ENCODE data around the gene C1orf159.

GRCh38 chr1:1068517-1069055 lies 47.3 kb downstream of the C1orf159 start:
- TF ChIP-seq TAF1 (IDR thresholded peaks at IDR 0.05; ENCODE audit: low read depth) (no peak), POLR2AphosphoS5 (IDR thresholded peaks at IDR 0.05) (no peak), SMC3 (conservative IDR thresholded peaks at IDR 0.05; ENCODE audit: poor library complexity) (no peak), EP300 (conservative IDR thresholded peaks at IDR 0.05; ENCODE audit: poor library complexity, severe bottlenecking) (no peak), EZH2 (IDR thresholded peaks at IDR 0.05; ENCODE audit: borderline replicate concordance, insufficient read depth, low read length, poor library complexity, severe bottlenecking) (no peak), RAD21 (conservative IDR thresholded peaks at IDR 0.05) (no peak), MXI1 (conservative IDR thresholded peaks at IDR 0.05; ENCODE audit: poor library complexity, severe bottlenecking) (no peak)
- TF ChIP-seq, protein P1, sequence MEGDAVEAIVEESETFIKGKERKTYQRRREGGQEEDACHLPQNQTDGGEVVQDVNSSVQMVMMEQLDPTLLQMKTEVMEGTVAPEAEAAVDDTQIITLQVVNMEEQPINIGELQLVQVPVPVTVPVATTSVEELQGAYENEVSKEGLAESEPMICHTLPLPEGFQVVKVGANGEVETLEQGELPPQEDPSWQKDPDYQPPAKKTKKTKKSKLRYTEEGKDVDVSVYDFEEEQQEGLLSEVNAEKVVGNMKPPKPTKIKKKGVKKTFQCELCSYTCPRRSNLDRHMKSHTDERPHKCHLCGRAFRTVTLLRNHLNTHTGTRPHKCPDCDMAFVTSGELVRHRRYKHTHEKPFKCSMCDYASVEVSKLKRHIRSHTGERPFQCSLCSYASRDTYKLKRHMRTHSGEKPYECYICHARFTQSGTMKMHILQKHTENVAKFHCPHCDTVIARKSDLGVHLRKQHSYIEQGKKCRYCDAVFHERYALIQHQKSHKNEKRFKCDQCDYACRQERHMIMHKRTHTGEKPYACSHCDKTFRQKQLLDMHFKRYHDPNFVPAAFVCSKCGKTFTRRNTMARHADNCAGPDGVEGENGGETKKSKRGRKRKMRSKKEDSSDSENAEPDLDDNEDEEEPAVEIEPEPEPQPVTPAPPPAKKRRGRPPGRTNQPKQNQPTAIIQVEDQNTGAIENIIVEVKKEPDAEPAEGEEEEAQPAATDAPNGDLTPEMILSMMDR (IDR thresholded peaks at IDR 0.05; ENCODE audit: poor library complexity, severe bottlenecking) = no peak
- TF ChIP-seq, protein P2, sequence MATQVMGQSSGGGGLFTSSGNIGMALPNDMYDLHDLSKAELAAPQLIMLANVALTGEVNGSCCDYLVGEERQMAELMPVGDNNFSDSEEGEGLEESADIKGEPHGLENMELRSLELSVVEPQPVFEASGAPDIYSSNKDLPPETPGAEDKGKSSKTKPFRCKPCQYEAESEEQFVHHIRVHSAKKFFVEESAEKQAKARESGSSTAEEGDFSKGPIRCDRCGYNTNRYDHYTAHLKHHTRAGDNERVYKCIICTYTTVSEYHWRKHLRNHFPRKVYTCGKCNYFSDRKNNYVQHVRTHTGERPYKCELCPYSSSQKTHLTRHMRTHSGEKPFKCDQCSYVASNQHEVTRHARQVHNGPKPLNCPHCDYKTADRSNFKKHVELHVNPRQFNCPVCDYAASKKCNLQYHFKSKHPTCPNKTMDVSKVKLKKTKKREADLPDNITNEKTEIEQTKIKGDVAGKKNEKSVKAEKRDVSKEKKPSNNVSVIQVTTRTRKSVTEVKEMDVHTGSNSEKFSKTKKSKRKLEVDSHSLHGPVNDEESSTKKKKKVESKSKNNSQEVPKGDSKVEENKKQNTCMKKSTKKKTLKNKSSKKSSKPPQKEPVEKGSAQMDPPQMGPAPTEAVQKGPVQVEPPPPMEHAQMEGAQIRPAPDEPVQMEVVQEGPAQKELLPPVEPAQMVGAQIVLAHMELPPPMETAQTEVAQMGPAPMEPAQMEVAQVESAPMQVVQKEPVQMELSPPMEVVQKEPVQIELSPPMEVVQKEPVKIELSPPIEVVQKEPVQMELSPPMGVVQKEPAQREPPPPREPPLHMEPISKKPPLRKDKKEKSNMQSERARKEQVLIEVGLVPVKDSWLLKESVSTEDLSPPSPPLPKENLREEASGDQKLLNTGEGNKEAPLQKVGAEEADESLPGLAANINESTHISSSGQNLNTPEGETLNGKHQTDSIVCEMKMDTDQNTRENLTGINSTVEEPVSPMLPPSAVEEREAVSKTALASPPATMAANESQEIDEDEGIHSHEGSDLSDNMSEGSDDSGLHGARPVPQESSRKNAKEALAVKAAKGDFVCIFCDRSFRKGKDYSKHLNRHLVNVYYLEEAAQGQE (IDR thresholded peaks at IDR 0.05; ENCODE audit: borderline replicate concordance) = no peak

Data from neural cell (in vitro differentiated cells).